ENCODE data around the gene INO80C.

Gene INO80C

GRCh38 chr18:35508030-35508429 lies 10.3 kb upstream of the INO80C start:
- Mint-ChIP-seq H3K9me3 (no peaks in the 10 kb centered on the region), H3K36me3 (ENCODE audit: insufficient read depth) (no peaks in the 10 kb centered on the region), H3K4me1 (ENCODE audit: low read depth in 2 of 2) (no peaks in the 10 kb centered on the region), H3K27me3 (peaks cover 0 to 21% of the 10 kb centered on the region in 2 donors), H3K4me3 (no peak overlapping the region), H3K27ac (no peak overlapping the region)
- no peak for ATAC-seq (replicated peaks)
- no peak for DNase-seq

GRCh38 chr18:35507623-35508022 lies 9.9 kb upstream of the INO80C start:
- Mint-ChIP-seq H3K4me3 (no peak overlapping the region), H3K27me3 (peaks cover 0 to 21% of the 10 kb centered on the region in 2 donors), H3K4me1 (ENCODE audit: low read depth in 2 of 2) (no peaks in the 10 kb centered on the region), H3K36me3 (ENCODE audit: insufficient read depth) (no peaks in the 10 kb centered on the region), H3K27ac (no peak overlapping the region), H3K9me3 (no peaks in the 10 kb centered on the region)
- no peak for DNase-seq
- ATAC-seq (replicated peaks), result no peak

- Mint-ChIP-seq H3K27me3 (peaks cover 0 to 21% of the 10 kb centered on the region in 2 donors), H3K4me3 (no peak overlapping the region)
- ATAC-seq (replicated peaks), result no peak
Observed at GRCh38 chr18:35507192-35507591, 9.4 kb upstream of the INO80C start.

GRCh38 chr18:35506024-35506712 lies 8.4 kb upstream of the INO80C start:
- no peak overlapping the region for H3K27ac Mint-ChIP-seq
- H3K4me1 Mint-ChIP-seq (ENCODE audit: low read depth in 2 of 2), result no peaks in the 10 kb centered on the region
- H3K27me3 Mint-ChIP-seq, result peaks cover 0 to 21% of the 10 kb centered on the region in 2 donors
- H3K9me3 Mint-ChIP-seq, result no peaks in the 10 kb centered on the region
- no peak for DNase-seq
- no peaks in the 10 kb centered on the region for H3K36me3 Mint-ChIP-seq (ENCODE audit: insufficient read depth)
- ATAC-seq (replicated peaks), result no peak
- no peak overlapping the region for H3K4me3 Mint-ChIP-seq

More at GRCh38 chr18:35507192-35507591, 9.4 kb upstream of the INO80C start:
- Mint-ChIP-seq H3K36me3 (ENCODE audit: insufficient read depth) (no peaks in the 10 kb centered on the region), H3K4me1 (ENCODE audit: low read depth in 2 of 2) (no peaks in the 10 kb centered on the region), H3K9me3 (no peaks in the 10 kb centered on the region), H3K27ac (no peak overlapping the region)
- no peak for DNase-seq

GRCh38 chr18:35504996-35505395 lies 7.2 kb upstream of the INO80C start:
- Mint-ChIP-seq H3K36me3 (ENCODE audit: insufficient read depth) (no peaks in the 10 kb centered on the region), H3K4me1 (ENCODE audit: low read depth in 2 of 2) (no peaks in the 10 kb centered on the region), H3K27me3 (peaks cover 0 to 21% of the 10 kb centered on the region in 2 donors), H3K9me3 (no peaks in the 10 kb centered on the region), H3K4me3 (no peak overlapping the region), H3K27ac (no peak overlapping the region)
- ATAC-seq (replicated peaks) (no peak), DNase-seq (no peak)

GRCh38 chr18:35502052-35502451 lies 4.3 kb upstream of the INO80C start:
- H3K9me3 Mint-ChIP-seq, result no peaks in the 10 kb centered on the region
- H3K27ac Mint-ChIP-seq, result no peak overlapping the region
- H3K4me1 Mint-ChIP-seq (ENCODE audit: low read depth in 2 of 2), result peaks cover 2 to 10% of the 10 kb centered on the region in 2 donors
- no peak overlapping the region for H3K4me3 Mint-ChIP-seq
- H3K36me3 Mint-ChIP-seq (ENCODE audit: insufficient read depth), result peaks cover 8% of the 10 kb centered on the region
- H3K27me3 Mint-ChIP-seq, result peaks cover 0 to 21% of the 10 kb centered on the region in 2 donors
- ATAC-seq (replicated peaks), result no peak
- DNase-seq, result no peak

- Mint-ChIP-seq H3K4me1 (ENCODE audit: low read depth in 2 of 2) (peaks cover 9 to 12% of the 10 kb centered on the region in 2 donors), H3K4me3 (no peak overlapping the region), H3K9me3 (no peaks in the 10 kb centered on the region), H3K27ac (no peak overlapping the region), H3K36me3 (ENCODE audit: insufficient read depth) (peaks cover 8% of the 10 kb centered on the region), H3K27me3 (peaks cover 0 to 21% of the 10 kb centered on the region in 2 donors)
- ATAC-seq (replicated peaks) (no peak), DNase-seq (no peak)
Observed at GRCh38 chr18:35501369-35501768, 3.6 kb upstream of the INO80C start.

- Mint-ChIP-seq H3K4me1 (ENCODE audit: low read depth in 2 of 2) (peaks cover 10 to 12% of the 10 kb centered on the region in 2 donors), H3K4me3 (no peak overlapping the region)
- no peak for ATAC-seq (replicated peaks)
Observed at GRCh38 chr18:35500113-35500512, 2.4 kb upstream of the INO80C start.

GRCh38 chr18:35497027-35497369 lies 762 bp downstream of the INO80C start:
- DNase-seq (no peak), ATAC-seq (replicated peaks) (peak; percentile 3)
- Mint-ChIP-seq H3K36me3 (ENCODE audit: insufficient read depth) (peaks cover 8% of the 10 kb centered on the region), H3K27ac (peak overlapping the region; percentile 98 to 99), H3K4me1 (ENCODE audit: low read depth in 2 of 2) (peaks cover 10 to 12% of the 10 kb centered on the region in 2 donors), H3K4me3 (peak overlapping the region; percentile 92 to 94), H3K9me3 (no peaks in the 10 kb centered on the region), H3K27me3 (no peaks in the 10 kb centered on the region)

More at GRCh38 chr18:35500113-35500512, 2.4 kb upstream of the INO80C start:
- DNase-seq, result no peak
- Mint-ChIP-seq H3K9me3 (no peaks in the 10 kb centered on the region), H3K27me3 (peaks cover 0 to 13% of the 10 kb centered on the region in 2 donors), H3K36me3 (ENCODE audit: insufficient read depth) (peaks cover 8% of the 10 kb centered on the region), H3K27ac (no peak overlapping the region)

- Mint-ChIP-seq H3K9me3 (no peaks in the 10 kb centered on the region), H3K27me3 (no peaks in the 10 kb centered on the region), H3K27ac (no peak overlapping the region), H3K4me1 (ENCODE audit: low read depth in 2 of 2) (peaks cover 10 to 12% of the 10 kb centered on the region in 2 donors), H3K36me3 (ENCODE audit: insufficient read depth) (peaks cover 8% of the 10 kb centered on the region), H3K4me3 (no peak overlapping the region)
- ATAC-seq (replicated peaks) (no peak), DNase-seq (no peak)
Observed at GRCh38 chr18:35495536-35496314, 2.0 kb downstream of the INO80C start.

GRCh38 chr18:35494251-35495220 lies 3.2 kb downstream of the INO80C start:
- Mint-ChIP-seq H3K9me3 (no peaks in the 10 kb centered on the region), H3K4me1 (ENCODE audit: low read depth in 2 of 2) (peaks cover 10 to 12% of the 10 kb centered on the region in 2 donors), H3K27ac (no peak overlapping the region), H3K27me3 (no peaks in the 10 kb centered on the region), H3K4me3 (no peak overlapping the region), H3K36me3 (ENCODE audit: insufficient read depth) (peaks cover 8% of the 10 kb centered on the region)
- DNase-seq (no peak), ATAC-seq (replicated peaks) (no peak)

- no peak for ATAC-seq (replicated peaks)
- Mint-ChIP-seq H3K27ac (no peak overlapping the region), H3K4me3 (no peak overlapping the region), H3K36me3 (ENCODE audit: insufficient read depth) (no peaks in the 10 kb centered on the region), H3K4me1 (ENCODE audit: low read depth in 2 of 2) (peaks cover 0 to 5% of the 10 kb centered on the region in 2 donors), H3K27me3 (no peaks in the 10 kb centered on the region), H3K9me3 (no peaks in the 10 kb centered on the region)
- no peak for DNase-seq
Observed at GRCh38 chr18:35491700-35492077, 6.1 kb downstream of the INO80C start.

Data from effector memory CD8-positive, alpha-beta T cell (primary cell).